Neuron (in vitro differentiated cells): ENCODE measurements around the gene AGPAT4.

Experiments
- H2AFZ ChIP-seq: one replicate; pipeline ENCODE4 v1.6.1; 2013; ENCODE audit warnings: low read depth, mild to moderate bottlenecking, inconsistent platforms, low read length, moderate library complexity
- H3K27me3 ChIP-seq: one replicate; pipeline ENCODE4 v1.6.1; 2013; ENCODE audit warnings: low read length; ENCODE audit not compliant: insufficient read depth
- H3K36me3 ChIP-seq: one replicate; pipeline ENCODE4 v1.6.1; 2013; ENCODE audit warnings: low read length; ENCODE audit not compliant: insufficient read depth
- H3K4me1 ChIP-seq: one replicate; pipeline ENCODE4 v1.6.1; 2013; ENCODE audit warnings: low read length; ENCODE audit not compliant: insufficient read depth
- H3K4me3 ChIP-seq: 2 replicates; pipeline ENCODE4 v1.5.1; 2013; ENCODE audit warnings: mild to moderate bottlenecking, low read length, moderate library complexity
- H3K9me3 ChIP-seq: one replicate; pipeline ENCODE4 v1.6.1; 2013; ENCODE audit warnings: low read length

AGPAT4 gene

DNA sequence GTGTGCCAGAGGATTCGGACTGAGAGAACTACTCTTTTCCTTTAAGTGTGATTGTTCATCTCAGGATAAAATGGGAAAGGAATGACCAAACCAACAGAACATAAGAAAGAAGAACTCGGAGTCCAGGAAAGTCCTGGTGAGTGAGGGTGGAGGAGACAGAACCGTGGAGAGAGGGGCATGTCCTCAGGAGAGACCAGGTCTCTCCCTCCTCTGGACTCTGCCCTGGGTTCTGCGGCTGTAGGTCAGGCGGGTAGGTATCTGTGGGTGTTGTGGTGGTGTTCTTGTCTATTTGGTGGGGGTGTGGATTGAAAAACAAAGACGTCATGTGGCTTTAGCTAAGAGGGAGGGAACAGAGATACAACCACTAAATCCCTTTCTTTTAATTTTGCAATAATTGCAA lies 29.1 kb upstream of the AGPAT4 start:
- no peaks in the 10 kb centered on the region for H3K36me3 ChIP-seq
- H3K4me3 ChIP-seq = no peak overlapping the region
- H3K4me1 ChIP-seq = no peaks in the 10 kb centered on the region
- no peaks in the 10 kb centered on the region for H3K27me3 ChIP-seq
- H3K9me3 ChIP-seq = no peaks in the 10 kb centered on the region
- no peak overlapping the region for H2AFZ ChIP-seq

DNA sequence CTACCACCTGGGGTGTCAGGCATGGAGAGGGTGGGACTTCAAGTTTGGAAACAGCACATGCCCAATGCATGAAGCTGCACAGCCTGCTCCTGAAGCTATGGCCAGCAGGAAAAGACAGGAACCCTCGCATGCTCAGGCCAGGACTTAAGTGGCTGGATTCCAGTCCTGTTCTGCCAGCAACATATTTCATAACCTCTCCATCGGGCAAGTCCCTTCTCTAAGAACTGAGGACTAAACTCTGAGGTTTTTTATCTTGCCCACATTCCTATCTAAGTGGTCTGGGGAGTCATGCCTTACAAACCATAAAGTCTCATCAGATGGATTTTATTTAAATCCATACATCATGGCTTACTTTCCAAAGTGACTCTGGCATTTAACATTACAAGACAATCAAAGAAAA lies 27.5 kb upstream of the AGPAT4 start:
- Histone ChIP-seq H3K4me1 (no peaks in the 10 kb centered on the region), H3K4me3 (no peak overlapping the region), H3K36me3 (no peaks in the 10 kb centered on the region), H2AFZ (no peak overlapping the region), H3K27me3 (no peaks in the 10 kb centered on the region), H3K9me3 (no peaks in the 10 kb centered on the region)

DNA sequence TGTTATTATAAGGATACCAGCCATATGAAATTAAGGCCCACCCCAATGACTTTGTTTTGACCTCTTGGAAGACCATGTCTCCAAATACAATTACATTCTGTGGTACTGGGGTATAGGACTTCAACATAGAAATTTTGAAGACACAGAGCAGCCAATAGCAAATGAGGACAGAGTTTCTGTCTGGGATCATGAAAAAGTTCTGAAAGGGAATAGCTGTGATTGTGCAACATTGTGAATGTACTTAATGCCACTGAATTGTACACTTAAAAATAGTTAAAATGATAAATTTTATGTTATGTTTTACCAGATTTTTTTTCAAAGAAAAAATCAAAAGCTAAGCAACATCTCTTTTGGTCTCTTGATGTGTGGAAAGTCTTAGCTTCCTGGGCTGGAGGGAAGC lies 27.0 kb upstream of the AGPAT4 start:
- Histone ChIP-seq H3K36me3 (no peaks in the 10 kb centered on the region), H3K9me3 (no peaks in the 10 kb centered on the region), H3K4me1 (no peaks in the 10 kb centered on the region), H3K4me3 (no peak overlapping the region), H3K27me3 (no peaks in the 10 kb centered on the region), H2AFZ (no peak overlapping the region)

DNA sequence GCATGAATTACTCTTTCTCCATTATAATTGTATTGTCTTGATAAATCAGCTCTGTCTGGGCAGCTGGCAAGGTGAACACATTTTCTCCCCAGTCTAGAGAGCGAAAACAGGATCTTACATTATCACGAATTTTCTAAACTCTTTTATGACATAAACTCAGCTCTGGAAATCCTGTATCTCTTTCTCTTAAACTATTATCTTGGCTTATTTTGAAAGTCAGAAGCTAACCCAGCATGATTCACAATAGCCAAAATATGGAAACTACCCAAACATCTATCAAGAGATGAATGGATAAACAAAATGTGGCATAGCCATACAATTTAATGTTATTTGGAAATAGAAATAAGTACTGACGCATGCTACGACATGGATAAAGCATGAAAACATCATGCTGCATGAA lies 25.9 kb upstream of the AGPAT4 start:
- no peak overlapping the region for H2AFZ ChIP-seq
- H3K4me1 ChIP-seq = no peaks in the 10 kb centered on the region
- no peaks in the 10 kb centered on the region for H3K27me3 ChIP-seq
- H3K4me3 ChIP-seq = no peak overlapping the region
- H3K9me3 ChIP-seq = no peaks in the 10 kb centered on the region
- no peaks in the 10 kb centered on the region for H3K36me3 ChIP-seq

DNA sequence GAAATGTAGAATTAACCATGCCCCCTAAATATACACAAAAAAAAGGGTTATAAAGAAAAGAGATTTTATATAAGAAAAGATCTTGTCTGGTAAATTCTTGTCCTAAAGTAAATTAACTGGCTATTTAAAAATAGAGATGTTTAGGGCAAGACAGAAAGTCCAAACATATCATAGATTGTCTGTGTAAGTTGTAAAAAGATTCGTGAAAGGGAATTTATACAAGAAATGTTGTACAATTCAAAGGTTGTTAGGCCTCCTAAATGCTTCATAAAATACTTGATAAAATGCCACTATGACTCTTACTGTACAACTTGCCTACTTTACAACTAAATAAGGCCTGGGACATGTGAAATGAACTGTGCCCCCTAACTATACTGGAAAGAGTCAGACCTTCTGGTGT lies 21.9 kb upstream of the AGPAT4 start:
- H3K9me3 ChIP-seq = no peaks in the 10 kb centered on the region

DNA sequence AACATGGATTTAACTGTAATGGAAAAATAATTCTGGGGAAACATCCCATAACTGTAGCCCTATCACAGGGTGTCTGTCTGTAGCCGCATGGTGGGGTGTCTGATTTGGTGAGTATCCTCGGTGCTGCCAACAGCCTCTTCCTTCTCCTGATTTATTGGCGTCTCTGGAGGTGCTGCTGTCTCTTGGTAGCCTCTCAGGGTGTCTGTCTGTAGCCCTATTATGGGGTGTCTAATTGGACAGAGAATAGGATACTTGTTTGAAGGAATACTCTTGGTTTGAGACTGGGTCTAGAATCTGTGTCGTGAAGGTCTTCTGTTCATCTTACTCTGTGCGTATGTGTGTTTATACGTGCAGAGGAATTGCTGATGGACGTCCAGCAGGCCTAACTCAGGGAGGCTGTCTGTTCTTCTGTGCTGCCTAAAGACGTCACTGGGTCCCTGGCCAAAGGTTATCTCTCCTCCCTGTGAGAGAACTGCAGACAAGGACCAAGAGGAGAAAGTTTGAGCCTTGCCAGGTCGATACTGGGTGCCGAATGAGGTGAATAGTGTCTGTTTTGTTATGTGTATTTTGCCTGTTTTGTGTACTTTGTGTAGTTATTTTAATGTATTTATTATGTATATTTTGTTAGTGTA lies 18.9 kb upstream of the AGPAT4 start:
- no peak overlapping the region for H2AFZ ChIP-seq

More for the DNA sequence above, 21.9 kb upstream of the AGPAT4 start:
- no peak overlapping the region for H2AFZ ChIP-seq
- no peaks in the 10 kb centered on the region for H3K36me3 ChIP-seq
- H3K27me3 ChIP-seq = no peaks in the 10 kb centered on the region
- H3K4me3 ChIP-seq = no peak overlapping the region
- H3K4me1 ChIP-seq = peaks cover 6% of the 10 kb centered on the region

DNA sequence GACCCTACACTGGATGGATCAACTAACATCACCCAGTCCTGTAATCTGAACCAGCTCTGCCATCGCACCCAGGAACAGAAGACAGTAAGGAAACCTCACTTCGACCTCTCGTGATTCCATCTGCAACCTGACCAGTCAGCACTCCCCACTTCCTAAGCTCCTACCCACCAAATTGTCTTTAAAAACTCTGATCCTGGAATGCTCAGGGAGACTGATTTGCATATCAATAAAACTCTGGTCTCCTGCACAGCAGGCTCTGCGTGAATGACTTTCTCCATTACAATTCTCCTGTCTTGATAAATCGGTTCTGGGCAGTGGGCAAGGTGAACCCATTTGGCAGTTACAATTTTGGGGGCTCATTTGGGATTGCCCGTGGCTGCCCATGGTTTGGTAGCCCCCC lies 18.3 kb upstream of the AGPAT4 start:
- no peaks in the 10 kb centered on the region for H3K9me3 ChIP-seq
- H3K36me3 ChIP-seq = no peaks in the 10 kb centered on the region
- no peak overlapping the region for H2AFZ ChIP-seq
- H3K4me3 ChIP-seq = no peak overlapping the region
- H3K4me1 ChIP-seq = peaks cover 6% of the 10 kb centered on the region
- H3K27me3 ChIP-seq = no peaks in the 10 kb centered on the region

More for the DNA sequence above, 18.9 kb upstream of the AGPAT4 start:
- H3K4me3 ChIP-seq = no peak overlapping the region
- H3K36me3 ChIP-seq = no peaks in the 10 kb centered on the region
- H3K4me1 ChIP-seq = peaks cover 6% of the 10 kb centered on the region
- no peaks in the 10 kb centered on the region for H3K27me3 ChIP-seq
- H3K9me3 ChIP-seq = no peaks in the 10 kb centered on the region

DNA sequence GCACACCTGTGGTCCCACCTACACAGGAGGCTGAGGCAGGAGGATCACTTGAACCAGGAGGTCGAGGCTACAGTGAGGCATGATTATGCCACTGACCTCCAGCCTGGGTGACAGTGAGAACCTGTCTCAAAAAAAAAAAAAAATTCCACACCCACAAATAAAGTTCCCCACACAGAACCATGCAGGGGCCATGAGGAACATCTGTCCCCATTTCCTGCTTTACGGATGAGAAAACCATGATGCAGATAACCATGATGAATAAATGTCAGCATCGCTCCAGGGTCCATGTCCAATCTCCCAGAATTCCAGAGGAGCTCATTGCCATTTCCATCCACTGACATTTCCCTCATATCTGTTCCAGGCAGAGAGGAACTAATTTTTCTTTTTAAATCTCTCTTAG lies 16.9 kb upstream of the AGPAT4 start:
- Histone ChIP-seq H3K27me3 (peaks cover 4% of the 10 kb centered on the region), H3K36me3 (no peaks in the 10 kb centered on the region), H3K4me3 (no peak overlapping the region), H3K9me3 (no peaks in the 10 kb centered on the region), H3K4me1 (peaks cover 6% of the 10 kb centered on the region), H2AFZ (no peak overlapping the region)

DNA sequence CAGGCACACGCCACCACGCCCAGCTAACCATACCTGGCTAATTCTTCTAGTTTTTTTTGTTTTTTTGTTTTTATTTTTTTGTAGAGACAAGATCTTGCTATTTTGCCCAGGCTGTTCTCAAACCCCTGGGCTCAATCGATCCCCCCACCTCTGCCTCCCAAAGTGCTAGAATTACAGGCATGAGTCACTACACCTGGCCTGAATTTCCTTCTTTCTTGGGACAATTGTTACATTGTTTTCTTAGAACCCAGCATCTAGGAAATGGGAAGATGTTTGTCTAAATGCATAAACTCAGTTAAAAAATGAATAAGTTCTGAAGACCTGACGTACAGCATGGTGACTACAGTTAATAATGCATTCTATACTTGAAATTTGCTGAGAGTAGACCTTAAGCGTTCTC lies 10.8 kb upstream of the AGPAT4 start:
- Histone ChIP-seq H3K4me3 (no peak overlapping the region), H3K4me1 (no peaks in the 10 kb centered on the region), H3K27me3 (peaks cover 6% of the 10 kb centered on the region), H3K9me3 (peaks cover 3% of the 10 kb centered on the region), H3K36me3 (no peaks in the 10 kb centered on the region), H2AFZ (no peak overlapping the region)

DNA sequence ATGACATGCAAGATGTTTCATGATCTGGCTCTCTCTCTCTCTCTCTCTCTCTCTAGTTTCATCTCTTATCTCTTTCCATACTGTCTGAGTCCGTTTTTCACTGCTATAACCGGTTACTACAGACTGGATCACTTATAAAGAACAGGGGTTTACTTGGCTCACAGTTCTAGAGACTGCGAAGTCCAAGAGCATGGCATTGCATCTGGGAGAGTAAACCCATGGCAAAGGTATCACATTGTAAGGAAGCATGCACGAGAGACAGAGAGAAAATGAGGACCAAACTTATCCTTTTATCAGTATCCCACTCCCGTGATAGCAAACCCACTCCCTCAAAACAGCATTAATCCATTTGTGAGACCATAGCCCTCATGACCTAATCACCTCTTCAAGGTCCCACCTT lies 7.2 kb upstream of the AGPAT4 start:
- Histone ChIP-seq H3K9me3 (peaks cover 3% of the 10 kb centered on the region), H3K4me3 (no peak overlapping the region), H2AFZ (no peak overlapping the region), H3K27me3 (peaks cover 2% of the 10 kb centered on the region), H3K36me3 (no peaks in the 10 kb centered on the region), H3K4me1 (no peaks in the 10 kb centered on the region)

DNA sequence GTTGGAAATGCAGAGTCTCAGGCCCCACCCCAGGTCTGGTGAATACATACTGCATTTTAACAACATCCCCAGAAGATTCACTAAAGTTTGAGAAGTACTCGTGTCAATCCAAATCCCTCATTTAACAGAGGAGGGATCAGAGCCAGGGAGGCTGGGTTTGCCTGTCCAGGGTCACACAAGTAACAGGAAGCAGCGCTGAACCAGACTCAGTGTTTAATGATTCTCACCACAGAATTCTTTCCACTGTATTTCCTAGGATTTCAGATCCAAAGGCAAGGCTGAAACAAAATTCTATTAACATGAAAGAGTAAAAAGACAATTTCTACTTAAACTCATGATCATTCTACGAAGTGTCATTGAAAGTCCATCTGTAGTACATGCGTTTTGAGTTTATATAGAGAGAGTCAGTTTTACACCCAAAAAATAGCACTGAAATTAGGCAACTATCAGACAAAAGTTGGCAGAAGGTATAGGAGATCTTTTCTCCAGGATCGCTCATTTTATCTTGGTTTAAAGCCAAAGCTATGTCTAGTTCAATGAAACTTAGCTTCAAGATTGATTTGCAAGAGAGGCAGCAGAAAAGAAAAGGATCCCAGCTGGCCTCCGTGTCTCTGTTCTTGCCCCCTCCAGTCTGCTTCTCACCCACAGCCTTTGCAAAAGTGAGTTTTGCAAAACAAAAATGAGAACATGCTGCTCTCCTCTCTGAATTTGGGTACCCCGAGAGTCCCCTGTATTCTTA lies 6.0 kb upstream of the AGPAT4 start:
- Histone ChIP-seq H3K9me3 (peaks cover 3% of the 10 kb centered on the region), H3K27me3 (peaks cover 2% of the 10 kb centered on the region), H3K36me3 (no peaks in the 10 kb centered on the region), H3K4me3 (no peak overlapping the region), H2AFZ (no peak overlapping the region), H3K4me1 (peaks cover 3% of the 10 kb centered on the region)

DNA sequence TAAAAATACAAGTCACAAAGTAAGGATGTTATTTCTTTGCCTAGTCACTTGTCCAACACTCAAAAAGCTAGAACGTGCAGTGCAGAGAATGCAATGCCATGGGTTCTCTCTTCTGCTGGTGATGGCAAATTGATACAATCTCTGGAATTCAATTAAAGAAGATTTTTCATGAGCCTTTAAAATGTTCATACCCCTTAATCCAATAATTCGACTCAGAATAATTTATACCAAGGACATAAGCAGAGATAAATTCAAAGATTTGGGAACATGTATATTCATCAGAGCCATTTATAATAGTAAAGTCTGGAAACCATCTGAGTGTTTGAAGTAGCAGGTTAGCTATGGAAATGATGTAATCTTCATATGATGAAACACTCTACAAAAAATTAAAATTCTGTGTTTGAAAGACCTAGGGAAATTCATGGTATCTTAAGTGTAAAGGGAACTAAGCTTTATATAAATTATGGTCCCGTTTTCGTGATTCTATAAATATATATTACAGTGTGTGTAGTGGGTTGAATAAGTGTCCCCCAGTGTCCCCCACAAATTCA lies 2.8 kb upstream of the AGPAT4 start:
- Histone ChIP-seq H3K9me3 (peaks cover 3% of the 10 kb centered on the region), H3K36me3 (no peaks in the 10 kb centered on the region), H3K4me1 (peaks cover 11% of the 10 kb centered on the region), H3K27me3 (peaks cover 2% of the 10 kb centered on the region), H3K4me3 (no peak overlapping the region), H2AFZ (no peak overlapping the region)

DNA sequence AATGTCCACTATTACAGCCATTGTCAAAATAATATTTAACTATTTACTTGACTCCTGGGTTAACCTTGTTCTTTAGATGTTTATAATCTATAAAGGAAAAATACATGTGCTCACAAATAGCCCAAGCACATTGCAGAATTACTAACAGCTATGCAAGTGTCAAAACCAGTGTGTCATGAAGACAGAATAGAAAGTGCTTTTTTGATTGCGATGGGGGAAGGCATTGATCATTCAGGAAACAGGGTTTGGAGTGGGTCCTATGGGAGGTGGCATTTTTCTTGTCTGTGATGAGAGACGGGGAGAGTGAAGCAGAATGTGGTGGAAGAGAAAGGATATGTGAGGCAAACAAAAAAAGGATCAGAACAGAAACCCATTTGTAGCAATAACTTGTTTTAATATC lies 1.0 kb upstream of the AGPAT4 start:
- H3K9me3 ChIP-seq = no peaks in the 10 kb centered on the region
- no peaks in the 10 kb centered on the region for H3K27me3 ChIP-seq
- H3K4me1 ChIP-seq = peaks cover 19% of the 10 kb centered on the region
- peaks cover 7% of the 10 kb centered on the region for H3K36me3 ChIP-seq
- peak overlapping the region; percentile 98 for H3K4me3 ChIP-seq
- H2AFZ ChIP-seq = peak overlapping the region; percentile 41
